CD4-positive, alpha-beta T cell treated with Interleukin-10 for 1 hour (primary cell): ENCODE measurements around the gene HAT1.
A peak's percentile ranks its signal among the peaks of the same experiment; 100 is the strongest.
"Not testable (repeated sequence)": the region's sequence is repeated elsewhere in the genome, so short reads cannot be mapped to it uniquely, and the experiment has no call there.

Source experiments
- DNase-seq: peaks from one replicate; pipeline ENCODE4 v3.0.0-alpha.2; 2020

The HAT1 gene, protein sequence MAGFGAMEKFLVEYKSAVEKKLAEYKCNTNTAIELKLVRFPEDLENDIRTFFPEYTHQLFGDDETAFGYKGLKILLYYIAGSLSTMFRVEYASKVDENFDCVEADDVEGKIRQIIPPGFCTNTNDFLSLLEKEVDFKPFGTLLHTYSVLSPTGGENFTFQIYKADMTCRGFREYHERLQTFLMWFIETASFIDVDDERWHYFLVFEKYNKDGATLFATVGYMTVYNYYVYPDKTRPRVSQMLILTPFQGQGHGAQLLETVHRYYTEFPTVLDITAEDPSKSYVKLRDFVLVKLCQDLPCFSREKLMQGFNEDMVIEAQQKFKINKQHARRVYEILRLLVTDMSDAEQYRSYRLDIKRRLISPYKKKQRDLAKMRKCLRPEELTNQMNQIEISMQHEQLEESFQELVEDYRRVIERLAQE

DNA sequence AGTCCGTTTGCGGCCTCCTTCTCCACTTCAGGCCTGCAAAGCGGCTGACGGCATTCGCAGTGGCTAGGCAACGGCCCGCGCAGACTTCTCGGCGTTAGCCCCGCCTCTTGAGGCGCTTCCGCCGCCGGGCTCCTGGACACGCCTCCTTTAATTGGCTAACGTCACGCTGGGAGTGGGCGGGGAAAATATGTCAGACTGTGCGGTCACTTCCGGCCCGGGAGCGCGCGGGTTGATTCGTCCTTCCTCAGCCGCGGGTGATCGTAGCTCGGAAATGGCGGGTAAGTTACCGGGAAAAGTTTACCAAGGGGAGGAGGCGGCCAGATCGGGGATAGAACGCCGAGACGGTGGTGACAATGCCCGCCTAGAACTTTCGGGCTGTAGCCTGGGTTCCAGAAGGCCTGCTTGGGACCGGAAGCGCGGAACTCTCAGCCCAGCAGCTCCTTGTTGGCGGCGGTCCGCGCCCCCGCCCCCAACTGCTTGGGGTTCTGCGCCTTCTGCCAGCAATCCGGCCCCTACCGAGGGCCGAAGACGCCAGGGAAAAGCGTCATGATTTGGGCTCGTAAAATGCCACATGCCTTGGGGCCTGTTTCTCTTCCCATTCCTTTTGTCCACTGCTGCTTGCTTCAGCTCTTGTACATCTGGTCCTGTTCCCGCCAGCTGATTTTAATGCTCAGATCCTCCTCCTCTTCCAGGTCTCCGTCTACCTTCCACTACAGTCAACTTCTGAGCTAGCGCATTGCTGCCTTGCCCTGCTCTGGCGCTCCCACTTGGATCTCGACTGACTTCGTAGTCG, at the start of gene HAT1:
Gene HAT1 (plus strand): TSS at position 232 of the 793 bp plus-strand sequence. CDS start 40 bp downstream, at position 272.
- peak; percentile 98 for DNase-seq

DNA sequence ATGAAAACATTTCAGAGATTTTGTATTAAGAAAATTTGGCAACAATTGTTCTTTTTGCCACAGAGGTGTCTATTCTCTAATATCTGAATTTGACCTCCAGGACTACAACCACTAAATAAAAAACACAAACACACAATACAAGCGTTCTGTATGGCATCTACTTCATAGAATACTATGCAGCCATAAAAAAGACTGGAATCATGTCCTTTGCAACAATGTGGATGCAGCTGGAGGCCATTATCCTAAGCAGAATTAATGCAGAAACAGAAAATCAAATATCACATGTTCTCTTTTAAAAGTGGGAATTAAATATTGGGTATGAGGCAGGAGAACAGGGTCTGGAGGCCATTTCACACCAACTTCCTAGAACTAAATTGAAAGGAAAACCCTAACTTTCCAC, 47.7 kb upstream of the HAT1 start:
- no peak for DNase-seq

DNA sequence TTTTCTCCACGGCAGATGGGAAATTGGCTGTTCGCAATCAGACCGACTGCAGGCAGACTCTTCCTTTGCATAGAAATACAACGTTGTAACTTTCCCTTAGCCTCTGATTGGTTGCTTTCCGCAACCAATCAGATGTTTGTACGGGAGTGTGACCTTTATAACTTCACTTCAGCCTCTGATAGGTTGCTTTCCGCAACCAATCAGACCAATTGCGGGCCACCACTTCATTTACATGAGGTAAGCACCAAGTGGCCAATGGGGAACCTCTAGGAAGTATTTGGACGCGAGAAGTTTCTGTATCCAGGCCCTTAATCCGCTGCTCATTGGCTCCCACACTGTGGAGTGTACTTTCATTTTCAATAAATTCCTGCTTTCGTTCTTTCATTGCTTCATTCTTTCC, 47.3 kb upstream of the HAT1 start:
- DNase-seq: no peak

DNA sequence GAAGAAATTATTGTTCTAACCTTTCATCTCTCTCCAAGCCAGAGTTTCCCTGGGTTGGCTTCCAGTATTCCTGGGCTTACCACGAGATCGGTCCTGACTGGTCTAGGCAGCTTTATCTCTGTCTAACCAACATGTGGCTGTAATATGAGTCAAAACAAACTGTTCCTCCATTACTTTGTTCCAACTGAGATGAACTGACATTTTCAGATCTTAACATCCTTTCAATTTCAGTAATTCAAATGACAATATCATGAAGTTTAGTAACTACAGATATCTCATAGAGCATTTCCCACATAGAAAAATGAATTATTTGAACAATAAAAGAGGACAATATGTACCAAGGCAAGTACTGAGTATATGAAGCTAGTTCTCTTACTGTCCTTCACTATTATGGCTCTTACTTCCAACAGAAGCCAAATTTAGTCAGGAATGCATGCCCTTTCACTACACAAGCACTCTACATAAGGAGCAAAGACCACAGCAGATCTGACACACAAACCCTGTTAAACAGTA, 43.7 kb upstream of the HAT1 start:
- DNase-seq: no peak

DNA sequence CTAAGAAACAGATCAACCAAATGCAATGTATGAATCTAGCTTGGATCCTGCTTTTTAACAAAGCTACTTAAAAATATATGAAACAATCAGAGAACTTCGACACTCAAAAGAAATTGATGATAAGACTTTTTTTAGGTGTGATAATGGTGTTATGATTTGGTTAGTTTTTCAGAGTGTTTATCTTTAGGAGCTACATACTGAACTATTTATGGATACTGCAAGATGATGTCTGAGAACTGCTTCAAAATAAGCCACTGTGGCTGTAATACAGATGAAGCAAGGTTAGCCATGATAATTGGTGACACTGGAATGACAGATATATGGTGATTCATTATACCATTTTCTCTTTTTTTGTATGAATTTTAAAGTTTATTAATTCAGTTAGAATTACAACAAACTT, 42.4 kb upstream of the HAT1 start:
- no peak for DNase-seq

DNA sequence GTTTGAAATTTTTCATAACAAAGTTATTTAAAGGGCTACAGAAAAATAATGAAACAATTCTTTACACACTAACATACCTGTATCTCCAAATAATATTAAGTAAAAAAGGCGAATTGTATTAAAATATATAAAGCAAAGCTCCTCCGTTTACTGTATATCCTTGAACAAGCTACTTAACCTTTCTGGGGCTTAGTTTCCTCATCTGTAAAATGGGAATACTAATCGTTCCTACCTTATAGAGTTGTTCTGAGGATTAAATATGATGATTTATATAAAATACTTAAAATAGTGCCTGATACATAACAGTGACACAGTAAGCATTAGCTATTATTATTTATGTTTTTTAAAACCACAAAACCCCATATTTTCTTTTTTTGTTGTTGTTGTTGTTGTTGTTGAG, 41.5 kb upstream of the HAT1 start:
- no peak for DNase-seq

DNA sequence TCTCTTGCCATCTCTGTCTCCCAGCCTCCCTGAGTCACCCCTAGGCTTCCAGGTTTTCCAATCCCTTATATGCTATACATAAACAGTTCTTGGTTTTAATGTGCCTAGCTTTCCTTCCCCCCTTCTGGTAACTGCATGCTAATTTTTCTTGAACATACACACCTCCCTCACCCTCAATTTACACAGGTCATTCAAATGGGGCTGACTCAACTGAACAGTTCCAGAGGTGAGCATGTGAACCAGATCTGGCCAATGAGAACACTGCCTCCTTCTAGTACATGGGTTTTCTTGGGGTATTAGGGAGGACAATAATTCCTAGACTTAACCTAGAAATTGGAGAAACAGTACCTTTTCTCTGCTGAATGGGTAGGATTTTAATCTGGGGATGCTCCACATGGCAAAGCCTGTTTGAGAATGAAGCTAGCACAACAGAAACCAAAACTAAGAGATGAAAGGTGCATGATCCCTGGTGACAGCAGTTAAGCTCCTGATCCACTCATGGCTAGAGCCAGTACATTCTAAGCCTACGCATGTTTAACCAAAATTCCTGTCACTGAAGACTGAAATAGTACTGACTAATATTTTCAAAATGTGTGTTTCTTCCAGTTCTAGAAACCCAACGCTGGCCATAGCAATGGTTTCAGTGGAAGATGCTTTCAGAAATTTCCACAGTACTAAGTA, 40.0 kb upstream of the HAT1 start:
- DNase-seq: no peak

DNA sequence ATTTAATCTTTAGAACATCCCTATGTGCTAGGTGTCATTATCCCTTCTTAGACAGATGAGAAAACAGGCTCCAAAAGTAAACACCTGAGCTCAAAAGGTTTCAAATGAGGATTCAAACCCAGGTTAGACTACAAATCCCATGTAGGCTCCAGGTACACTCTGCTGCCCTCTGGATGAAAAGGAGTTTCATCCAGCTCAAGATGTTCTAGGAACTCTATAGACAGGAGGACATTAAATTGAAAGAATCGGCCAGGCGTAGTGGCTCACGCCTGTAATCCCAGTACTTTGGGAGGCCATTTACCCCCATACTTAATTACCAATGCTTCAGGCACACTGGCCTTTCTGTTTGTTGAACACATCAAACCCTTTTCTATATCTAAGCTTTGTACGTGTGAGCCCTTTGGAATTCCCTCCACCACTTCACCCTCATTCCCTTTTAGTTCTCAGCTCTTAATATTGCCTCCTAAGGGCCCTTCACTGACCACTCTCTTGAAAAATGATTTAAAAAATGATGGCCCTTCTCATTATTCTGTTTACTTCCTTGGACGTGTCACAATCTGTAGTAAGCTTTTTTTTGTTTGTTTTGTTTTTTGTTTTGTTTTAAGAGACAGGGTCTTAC, 38.9 kb upstream of the HAT1 start:
- DNase-seq: no peak

DNA sequence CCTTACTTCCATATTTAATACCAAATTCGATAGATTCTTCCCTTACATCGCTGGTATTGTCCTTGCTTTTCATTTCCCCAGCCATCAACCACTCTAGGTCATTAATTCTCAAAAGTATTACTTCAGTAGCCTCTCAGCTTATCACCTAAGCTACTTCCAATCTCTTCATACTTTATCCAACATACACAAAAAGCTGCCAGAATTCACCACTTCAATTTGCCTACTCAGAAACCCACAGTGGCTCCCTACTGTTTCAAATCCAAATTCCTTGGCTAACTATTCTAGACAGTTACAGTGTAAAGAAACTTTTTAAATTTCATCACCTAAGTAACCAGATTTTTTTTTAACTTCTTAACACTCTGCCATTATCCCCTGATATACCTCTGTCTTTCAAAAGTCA, 32.9 kb upstream of the HAT1 start:
- no peak for DNase-seq

DNA sequence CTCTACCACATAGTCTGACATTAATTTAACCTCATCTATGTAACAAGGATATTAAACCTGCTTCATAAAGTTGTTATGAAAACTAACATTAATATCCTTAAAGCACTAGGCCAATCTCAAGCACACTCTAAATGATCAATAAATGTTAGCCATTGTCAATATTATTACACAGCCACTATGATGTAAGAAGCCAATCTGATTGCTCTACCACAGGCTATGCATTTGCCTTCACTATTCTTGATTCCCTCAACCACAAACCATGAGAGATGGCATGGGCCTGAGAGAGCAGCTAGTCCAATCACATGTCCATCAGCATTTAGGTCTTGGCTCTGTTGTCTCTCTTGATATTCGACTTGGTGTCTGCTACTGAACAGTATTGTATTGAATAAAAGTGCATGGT, 32.5 kb upstream of the HAT1 start:
- no peak for DNase-seq

DNA sequence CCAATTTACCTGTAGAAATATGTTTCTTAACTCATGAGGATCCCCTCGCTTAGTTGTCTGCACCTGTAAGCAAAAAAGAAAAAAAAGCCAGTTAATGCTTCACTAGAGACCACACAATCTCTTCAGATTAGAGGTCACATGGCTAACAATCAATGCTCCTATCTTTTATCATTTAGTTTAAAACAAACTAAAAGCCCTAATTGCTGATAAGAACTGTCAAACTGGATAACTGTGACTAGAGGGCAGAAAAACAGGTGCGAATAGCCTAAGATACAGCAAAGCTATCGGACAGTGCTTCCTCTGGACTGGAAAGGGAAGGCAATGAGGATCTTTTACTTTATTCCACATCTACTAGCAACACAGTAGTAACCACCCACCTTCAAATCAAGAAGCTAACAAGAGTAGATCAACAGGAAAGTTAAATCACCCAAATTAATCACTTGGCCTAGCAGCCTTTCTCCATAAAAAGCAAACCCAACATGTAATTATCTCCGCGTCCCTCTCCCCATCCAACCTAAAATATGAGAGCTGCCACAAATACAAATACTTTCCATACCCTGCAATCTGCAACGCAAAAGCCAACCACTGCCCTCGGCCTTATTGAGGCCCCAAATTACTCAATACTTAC, 29.0 kb upstream of the HAT1 start:
- no peak for DNase-seq

DNA sequence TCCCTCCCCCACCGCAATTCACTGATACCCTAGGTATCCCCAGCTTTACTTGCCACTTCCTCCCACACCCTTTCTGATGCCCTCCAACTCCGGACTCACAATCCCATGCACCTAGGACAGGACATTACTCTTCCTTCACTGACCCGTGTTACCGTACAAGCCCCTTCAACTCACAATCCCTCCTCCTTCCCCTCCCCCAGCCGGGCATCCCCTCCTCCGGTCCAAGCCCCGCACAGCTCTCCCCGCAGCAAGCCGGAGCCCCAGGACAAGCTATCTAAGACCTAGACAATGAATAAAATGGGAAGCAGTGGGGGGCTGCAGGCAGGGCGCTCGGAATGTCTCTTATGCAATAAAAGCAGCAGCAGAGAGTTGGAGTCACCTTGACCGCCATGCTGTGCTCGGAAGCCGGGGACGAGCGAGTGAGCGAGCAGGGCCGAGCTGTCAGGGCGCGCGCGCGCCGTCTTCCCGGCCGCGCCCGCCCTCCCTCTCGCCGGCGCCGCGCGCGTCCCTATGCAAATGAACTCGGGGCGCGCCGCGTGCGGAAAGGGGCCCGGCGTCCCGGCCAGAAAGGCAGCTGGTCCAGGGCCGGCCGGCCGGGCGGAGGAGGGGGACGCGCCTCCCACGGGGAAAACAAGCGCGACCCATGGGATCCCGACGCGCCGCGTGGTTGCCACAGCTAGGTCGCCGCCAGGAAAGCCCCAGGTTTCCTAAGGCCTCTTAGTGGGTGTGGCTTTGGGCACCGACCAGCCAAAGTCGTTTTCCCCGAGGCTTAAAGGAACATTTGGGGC, 28.2 kb upstream of the HAT1 start, which contains the start of gene SLC25A12:
Gene SLC25A12 (minus strand): TSS at position 421 of the 788 bp plus-strand sequence. CDS start 30 bp downstream, at position 391.
- DNase-seq: peak; percentile 69

DNA sequence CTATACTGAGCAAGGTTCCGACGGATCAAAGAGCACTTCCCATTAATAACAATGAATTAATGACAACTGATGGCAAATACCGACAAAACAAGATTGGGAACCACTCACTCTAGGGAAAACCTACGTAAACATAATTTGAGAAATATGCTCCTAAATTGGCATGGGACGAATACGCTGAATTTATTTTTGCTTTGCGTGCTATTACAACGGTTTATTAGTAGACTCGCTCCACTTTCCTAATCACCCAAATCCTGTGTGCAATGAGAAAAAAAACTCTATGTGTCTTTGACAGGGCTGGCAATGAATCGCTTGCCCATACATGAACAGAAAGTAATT, 27.7 kb upstream of the HAT1 start:
- DNase-seq: no peak

DNA sequence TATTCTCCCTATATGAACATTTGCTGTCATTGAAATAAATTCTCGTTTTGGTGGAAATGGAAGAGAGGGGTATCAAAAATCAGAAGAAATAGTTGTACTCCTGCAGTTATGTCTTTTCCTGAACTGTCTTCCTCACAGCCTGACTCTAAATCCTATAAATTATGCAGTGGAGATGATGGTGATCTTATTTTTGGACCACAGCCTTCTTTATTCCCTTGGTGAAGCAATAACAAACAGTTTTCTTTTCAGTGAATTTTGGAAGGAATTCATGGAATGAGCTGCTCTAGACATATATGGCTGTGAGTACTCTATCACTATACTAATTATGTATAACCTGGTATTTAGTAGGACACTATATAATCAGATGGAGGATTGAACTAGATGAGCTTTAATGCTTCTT, 26.5 kb upstream of the HAT1 start:
- DNase-seq: no peak

DNA sequence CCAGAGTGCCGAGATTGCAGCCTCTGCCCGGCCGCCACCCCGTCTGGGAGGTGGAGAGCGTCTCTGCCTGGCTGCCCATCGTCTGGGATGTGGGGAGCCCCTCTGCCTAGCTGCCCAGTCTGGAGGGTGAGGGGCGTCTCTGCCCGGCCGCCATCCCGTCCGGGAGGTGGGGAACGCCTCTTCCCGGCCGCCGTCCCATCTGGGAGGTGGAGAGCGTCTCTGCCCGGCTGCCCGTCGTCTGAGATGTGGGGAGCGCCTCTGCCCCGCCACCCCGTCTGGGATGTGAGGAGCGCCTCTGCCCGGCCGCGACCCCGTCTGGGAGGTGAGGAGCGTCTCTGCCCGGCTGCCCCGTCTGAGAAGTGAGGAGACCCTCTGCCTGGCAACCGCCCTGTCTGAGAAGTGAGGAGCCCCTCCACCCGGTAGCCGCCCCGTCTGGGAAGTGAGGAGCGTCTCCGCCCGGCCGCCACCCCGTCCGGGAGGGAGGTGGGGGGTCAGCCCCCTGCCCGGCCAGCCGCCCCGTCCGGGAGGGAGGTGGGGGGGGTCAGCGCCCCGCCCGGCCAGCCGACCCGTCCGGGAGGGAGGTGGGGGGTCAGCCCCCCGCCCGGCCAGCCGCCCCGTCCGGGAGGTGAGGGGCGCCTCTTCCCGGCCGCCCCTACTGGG, 22.5 kb upstream of the HAT1 start:
- DNase-seq: not testable (repeated sequence)

DNA sequence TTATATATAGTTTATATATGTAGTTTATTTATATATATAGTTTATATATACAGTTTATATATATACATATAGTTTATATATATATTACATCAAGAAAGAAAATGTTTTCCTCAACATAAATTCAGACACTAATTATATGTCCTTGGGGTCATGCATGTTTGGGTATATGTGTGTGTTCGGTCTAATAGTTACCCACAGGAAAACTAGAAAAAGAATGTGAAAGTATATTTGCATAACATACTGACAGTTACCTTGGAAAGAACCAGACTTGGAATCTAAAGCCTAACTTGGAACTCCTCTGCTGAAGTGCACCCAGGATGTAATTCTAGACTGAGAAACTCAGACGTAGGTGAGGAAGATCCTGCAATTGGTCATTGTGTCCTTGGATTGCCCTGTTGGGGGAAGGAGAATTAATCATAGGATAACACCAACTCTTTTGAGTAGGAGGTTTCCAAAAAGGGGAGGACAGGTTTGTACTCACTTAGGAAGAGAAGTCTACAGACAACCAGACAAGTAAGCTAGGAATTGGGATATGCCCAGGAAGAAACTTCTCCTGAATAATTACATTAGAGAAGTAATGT, 19.3 kb upstream of the HAT1 start:
- no peak for DNase-seq

DNA sequence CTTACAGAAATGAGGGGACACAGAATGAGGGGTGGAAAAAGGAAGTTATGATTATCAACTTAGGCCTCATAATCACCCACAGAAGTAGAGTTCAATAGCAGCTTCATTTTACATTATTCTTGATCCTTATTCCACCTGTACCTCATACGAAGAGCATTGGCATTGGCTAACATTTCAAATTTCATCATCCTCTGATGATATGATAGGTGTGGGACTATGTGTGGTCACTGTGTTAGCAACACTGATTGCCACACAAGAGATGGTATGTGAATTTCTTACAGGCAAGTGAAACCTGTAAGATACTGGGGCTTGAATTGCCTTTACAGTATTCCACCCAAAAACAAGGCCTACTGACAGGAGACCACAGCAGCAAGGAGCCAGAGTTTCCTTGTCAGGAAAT, 14.0 kb upstream of the HAT1 start:
- no peak for DNase-seq

DNA sequence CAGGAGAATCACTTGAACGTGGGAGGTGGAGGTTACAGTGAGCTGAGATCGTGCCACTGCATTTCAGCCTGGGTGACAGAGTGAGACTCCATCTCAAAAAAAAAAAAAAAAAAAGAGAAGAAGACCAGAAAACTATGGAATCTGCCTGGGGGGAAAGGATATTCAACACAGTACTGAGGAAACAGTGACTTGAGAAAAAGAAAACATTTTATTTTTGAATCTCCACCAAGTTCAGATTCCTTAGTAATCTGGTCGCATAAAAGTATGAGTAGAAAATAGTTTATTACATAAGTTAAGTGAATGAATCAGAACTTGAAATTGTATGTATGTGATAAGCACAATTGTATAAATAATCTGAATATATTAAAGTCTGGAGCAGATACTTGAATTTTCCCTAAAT, 13.0 kb upstream of the HAT1 start:
- DNase-seq: no peak

DNA sequence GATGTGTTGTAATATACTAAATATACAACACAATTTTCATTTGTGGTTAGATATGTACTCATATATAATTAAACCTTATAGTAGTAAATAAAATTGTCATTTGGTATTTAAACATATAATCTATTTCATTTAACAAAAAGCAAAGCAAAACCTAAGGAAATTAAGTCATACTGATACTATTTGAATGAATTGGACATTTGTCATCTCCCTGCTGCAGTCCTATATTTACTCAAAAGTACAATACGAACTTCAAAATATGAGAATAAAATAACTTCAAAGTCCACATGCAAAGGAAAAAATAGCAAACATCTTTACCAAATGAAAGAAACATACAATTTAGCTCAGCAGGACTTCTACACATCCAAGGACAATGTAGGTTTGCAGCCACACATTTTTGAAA, 11.8 kb upstream of the HAT1 start:
- DNase-seq: no peak

DNA sequence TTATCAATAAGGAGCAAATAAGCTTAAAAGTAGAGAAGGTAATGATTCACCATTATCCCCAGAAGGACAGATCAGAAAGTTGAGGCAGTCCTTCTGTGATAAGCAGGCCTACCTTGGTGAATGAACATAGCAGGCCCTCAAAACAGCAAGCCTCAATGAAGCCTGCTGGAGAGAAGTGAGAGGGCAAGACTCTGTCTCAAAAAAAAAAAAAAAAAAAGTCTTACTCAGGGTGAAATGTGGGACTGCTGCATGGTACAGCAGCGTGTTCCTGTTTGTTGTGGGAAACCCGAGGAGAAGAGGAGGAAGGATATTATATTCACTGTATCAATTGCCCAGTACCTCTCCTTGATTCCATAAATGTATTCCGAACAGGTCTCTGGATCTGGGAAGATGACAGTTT, 8.7 kb upstream of the HAT1 start:
- no peak for DNase-seq

DNA sequence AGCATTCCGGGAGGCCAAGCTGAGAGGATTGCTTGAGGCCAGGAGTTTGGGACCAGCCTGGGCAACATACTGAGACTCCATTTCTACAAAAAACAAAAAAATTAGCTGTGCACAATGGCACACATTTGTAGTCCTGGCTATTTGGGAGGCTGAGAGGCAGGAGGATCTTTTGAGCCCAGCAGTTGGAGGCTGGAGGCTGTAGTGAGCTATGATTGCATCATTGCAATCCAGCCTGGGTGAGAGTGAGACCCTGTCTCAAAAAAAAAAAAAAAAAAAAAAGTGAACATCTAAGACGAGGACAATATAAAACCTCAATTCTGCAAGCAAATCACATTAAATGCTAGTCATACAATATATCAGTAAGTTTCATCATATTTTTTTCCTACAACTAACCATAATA, 2.8 kb upstream of the HAT1 start:
- no peak for DNase-seq
